ENCODE measurements around the gene COPS3.
"Not testable (repeated sequence)": the region's sequence is repeated elsewhere in the genome, so short reads cannot be mapped to it uniquely, and the experiment has no call there.

Gene COPS3

GRCh38 chr17:17289701-17290100, 8.7 kb upstream of the COPS3 start:
- ChIA-PET POLR2A (ENCODE audit: low non-redundant PET) (no interaction called here), CTCF (no interaction called here)
- no peak for TF ChIP-seq CTCF (conservative IDR thresholded peaks at IDR 0.05; ENCODE audit: low read depth)
- no peak overlapping the region for H3K27ac ChIP-seq
- DNase-seq (ENCODE audit: low spot score), result no peak

- ChIA-PET POLR2A (ENCODE audit: low non-redundant PET) (no interaction called here), CTCF (no interaction called here)
- TF ChIP-seq CTCF (conservative IDR thresholded peaks at IDR 0.05; ENCODE audit: low read depth), result no peak
- no peak for DNase-seq (ENCODE audit: low spot score)
- H3K27ac ChIP-seq, result no peak overlapping the region
Measured at GRCh38 chr17:17289086-17289485, 8.0 kb upstream of the COPS3 start.

- no peak for DNase-seq (ENCODE audit: low spot score)
- H3K27ac ChIP-seq, result no peak overlapping the region
- TF ChIP-seq CTCF (conservative IDR thresholded peaks at IDR 0.05; ENCODE audit: low read depth), result no peak
- ChIA-PET CTCF (no interaction called here), POLR2A (ENCODE audit: low non-redundant PET) (no interaction called here)
Measured at GRCh38 chr17:17285951-17286350, 4.9 kb upstream of the COPS3 start.

GRCh38 chr17:17279316-17279715, 1.7 kb downstream of the COPS3 start:
- ChIA-PET POLR2A (ENCODE audit: low non-redundant PET) (interaction anchor here (0.7 kb wide), 1 partner anchor 23 kb away, joined by 5 read pairs; no protein-coding TSS in a partner anchor), CTCF (interaction anchor here (0.6 to 0.7 kb wide), 2 partner anchors 37 to 56 kb away, joined by 5 to 8 read pairs; no protein-coding TSS in a partner anchor)
- no peak for TF ChIP-seq CTCF (conservative IDR thresholded peaks at IDR 0.05; ENCODE audit: low read depth)
- no peak overlapping the region for H3K27ac ChIP-seq
- no peak for DNase-seq (ENCODE audit: low spot score)

- H3K27ac ChIP-seq; POLR2A ChIA-PET (ENCODE audit: low non-redundant PET); DNase-seq (ENCODE audit: low spot score); CTCF ChIA-PET: not testable (repeated sequence)
Measured at GRCh38 chr17:17277431-17277830, 3.6 kb downstream of the COPS3 start.

GRCh38 chr17:17275971-17276370, 5.1 kb downstream of the COPS3 start:
- DNase-seq (ENCODE audit: low spot score), result no peak
- no peak overlapping the region for H3K27ac ChIP-seq
- CTCF ChIA-PET, result no interaction called here
- POLR2A ChIA-PET (ENCODE audit: low non-redundant PET), result no interaction called here
- TF ChIP-seq CTCF (conservative IDR thresholded peaks at IDR 0.05; ENCODE audit: low read depth), result no peak

GRCh38 chr17:17269926-17270773, 10.9 kb downstream of the COPS3 start:
- no peak for DNase-seq (ENCODE audit: low spot score)
- H3K27ac ChIP-seq, result no peak overlapping the region
- CTCF ChIA-PET, result interaction anchor here (0.5 to 0.7 kb wide), 8 partner anchors 11 to 1092 kb away, joined by 3 to 6 read pairs (median 4); partner anchors contain the start of gene COPS3
- peak; percentile 29; the same call in 1 of the 2 replicates for TF ChIP-seq CTCF (conservative IDR thresholded peaks at IDR 0.05; ENCODE audit: low read depth)
- POLR2A ChIA-PET (ENCODE audit: low non-redundant PET), result interaction anchor here (0.7 kb wide), 1 partner anchor 11 kb away, joined by 3 read pairs; no protein-coding TSS in a partner anchor
